H1 (cell line): Measurements from ENCODE around the gene GDPD4. TPM values are rescaled to one million over a fixed set of nuclear protein-coding genes. Genes with fewer than 3 reads are reported as not detected.
A peak's percentile ranks its signal among the peaks of the same experiment; 100 is the strongest.

Experiments
- CTCF ChIA-PET: fragments of 300-600 bp; sonication (Branson Sonifier 250); formaldehyde crosslinking; loops from one replicate; lab custom pipeline; 2021; ENCODE audit not compliant: partially characterized antibody; lab: Charles Lee
- POLR2A ChIA-PET: fragments of 300-600 bp; sonication (Branson Sonifier 250); formaldehyde crosslinking; loops from one replicate; lab custom pipeline; 2021; ENCODE audit warnings: inconsistent platforms; ENCODE audit not compliant: partially characterized antibody; lab: Charles Lee
- DNase-seq, 2 experiments: peaks; one replicate each; pipeline versions ENCODE4 v3.0.0 to v3.0.0-alpha.2; 2010 to 2022; ENCODE audit warnings: low spot score in 2 of 2, low read depth in 1 of 2, mixed read lengths in 1 of 2
- FAIRE-seq: peaks from 2 replicates; lab custom pipeline; 2011; peaks lifted over from hg19 to GRCh38; lab: Jason Lieb, UNC
- H2AFZ ChIP-seq: 2 replicates; pipeline ENCODE4 v1.8.1; 2012; ENCODE audit warnings: low read length, inconsistent platforms
- H2AK5ac ChIP-seq: 2 replicates; pipeline ENCODE4 v1.6.1; 2013; ENCODE audit warnings: low read depth, low read length
- H2BK120ac ChIP-seq: replicated peaks from 2 replicates; pipeline ENCODE3; 2013; ENCODE audit warnings: low read depth, low read length, inconsistent platforms
- H2BK12ac ChIP-seq: 2 replicates; pipeline ENCODE4 v1.6.1; 2013; ENCODE audit warnings: low read depth, low read length
- H2BK15ac ChIP-seq: 2 replicates; pipeline ENCODE4 v1.6.1; 2013; ENCODE audit warnings: low read length
- H2BK20ac ChIP-seq: 2 replicates; pipeline ENCODE4 v1.6.1; 2013; ENCODE audit warnings: low read length
- H2BK5ac ChIP-seq: 2 replicates; pipeline ENCODE4 v1.6.1; 2013; ENCODE audit warnings: low read depth, low read length
- H3K14ac ChIP-seq: 2 replicates; pipeline ENCODE4 v1.6.1; 2013; ENCODE audit warnings: inconsistent platforms; ENCODE audit not compliant: insufficient read length
- H3K18ac ChIP-seq: 2 replicates; pipeline ENCODE4 v1.6.1; 2013; ENCODE audit warnings: low read length; ENCODE audit errors: extremely low read depth
- H3K23ac ChIP-seq: 2 replicates; pipeline ENCODE4 v1.6.1; 2013; ENCODE audit warnings: inconsistent platforms; ENCODE audit not compliant: insufficient read length
- H3K23me2 ChIP-seq: 2 replicates; pipeline ENCODE4 v1.6.1; 2013; ENCODE audit warnings: low read depth, low read length
- H3K27ac ChIP-seq: 2 replicates; pipeline ENCODE4 v1.6.1; 2011; ENCODE audit warnings: low read depth, low read length, inconsistent platforms
- H3K27me3 ChIP-seq, 4 experiments: replicated peaks in 1 of 4; 1 replicate in 1 of 4; 2 replicates in 3 of 4; pipeline versions ENCODE4 v1.6.1 to v1.8.1; 2011 to 2013; ENCODE audit warnings: low read length in 3 of 4, mild to moderate bottlenecking in 3 of 4, inconsistent platforms in 2 of 4, mixed read lengths in 2 of 4, moderate library complexity in 1 of 4; ENCODE audit not compliant: control insufficient read depth in 3 of 4, insufficient read depth in 3 of 4; ENCODE audit errors: extremely low read depth in 1 of 4
- H3K36me3 ChIP-seq, 4 experiments: 2 replicates each; pipeline versions ENCODE4 v1.6.1 to v1.8.1; 2011 to 2013; ENCODE audit warnings: mild to moderate bottlenecking in 4 of 4, low read length in 3 of 4, moderate library complexity in 2 of 4, control low read depth in 1 of 4, inconsistent platforms in 1 of 4; ENCODE audit not compliant: insufficient read depth in 4 of 4, control insufficient read depth in 2 of 4
- H3K4ac ChIP-seq: replicated peaks from 2 replicates; pipeline ENCODE3; 2013; ENCODE audit warnings: low read length, low read depth, mixed read lengths, inconsistent platforms; ENCODE audit not compliant: insufficient read length
- H3K4me1 ChIP-seq, 4 experiments: replicated peaks in 1 of 4; 1 replicate in 1 of 4; 2 replicates in 3 of 4; pipeline versions ENCODE4 v1.6.1 to v1.8.1; 2011 to 2013; ENCODE audit warnings: low read length in 3 of 4, inconsistent platforms in 2 of 4, mixed read lengths in 1 of 4; ENCODE audit not compliant: insufficient read depth in 4 of 4, control insufficient read depth in 3 of 4
- H3K4me2 ChIP-seq, 2 experiments: 2 replicates each; pipeline versions ENCODE4 v1.6.1 to v1.8.1; 2011 to 2013; ENCODE audit warnings: low read depth in 2 of 2, low read length in 2 of 2, control low read depth in 1 of 2, inconsistent platforms in 1 of 2, mild to moderate bottlenecking in 1 of 2; ENCODE audit not compliant: insufficient read depth in 1 of 2
- H3K4me3 ChIP-seq, 4 experiments: fragments of 200-600, 300-600 bp in 1 of 4; sonication (generic), shearing (Covaris generic), sonication (Bioruptor Twin) in 1 of 4; 2 replicates each; pipeline versions ENCODE4 v1.5.1 to v1.8.1; 2011 to 2016; ENCODE audit warnings: low read length in 4 of 4, low read depth in 3 of 4, control low read depth in 2 of 4, inconsistent platforms in 2 of 4, mild to moderate bottlenecking in 2 of 4, mixed read lengths in 1 of 4, moderate library complexity in 1 of 4; ENCODE audit not compliant: insufficient read depth in 2 of 4; ENCODE audit errors: extremely low read depth in 1 of 4
- H3K56ac ChIP-seq: replicated peaks from 2 replicates; pipeline ENCODE3; 2013; ENCODE audit warnings: low read depth, mild to moderate bottlenecking, mixed read lengths, low read length, inconsistent platforms; ENCODE audit not compliant: insufficient read length
- H3K79me1 ChIP-seq: 2 replicates; pipeline ENCODE4 v1.6.1; 2013; ENCODE audit warnings: low read depth, low read length, control low read depth
- H3K79me2 ChIP-seq, 2 experiments: 2 replicates each; pipeline versions ENCODE4 v1.6.1 to v1.8.1; 2012 to 2013; ENCODE audit warnings: low read length in 2 of 2, mild to moderate bottlenecking in 2 of 2, inconsistent platforms in 1 of 2; ENCODE audit not compliant: insufficient read depth in 2 of 2, control insufficient read depth in 1 of 2
- H3K9ac ChIP-seq, 4 experiments: replicated peaks in 1 of 4; 1 replicate in 1 of 4; 2 replicates in 3 of 4; pipeline versions ENCODE4 v1.6.1 to v1.8.1; 2011 to 2013; ENCODE audit warnings: low read depth in 3 of 4, low read length in 3 of 4, control low read depth in 2 of 4, mild to moderate bottlenecking in 2 of 4, moderate library complexity in 2 of 4, inconsistent platforms in 1 of 4; ENCODE audit errors: extremely low read depth in 1 of 4
- H3K9me3 ChIP-seq, 2 experiments: 2 replicates each; pipeline versions ENCODE4 v1.6.1 to v1.8.1; 2012 to 2013; ENCODE audit warnings: mild to moderate bottlenecking in 2 of 2, moderate library complexity in 2 of 2, control low read depth in 1 of 2, inconsistent platforms in 1 of 2, low read depth in 1 of 2, low read length in 1 of 2, mixed read lengths in 1 of 2; ENCODE audit not compliant: insufficient read depth in 2 of 2
- H4K20me1 ChIP-seq, 2 experiments: replicated peaks in 1 of 2; 2 replicates each; pipeline versions ENCODE3 to v1.8.1; 2011 to 2013; ENCODE audit warnings: inconsistent platforms in 2 of 2, low read length in 2 of 2, mild to moderate bottlenecking in 1 of 2; ENCODE audit not compliant: insufficient read depth in 2 of 2, control insufficient read depth in 1 of 2
- H4K5ac ChIP-seq: 2 replicates; pipeline ENCODE4 v1.6.1; 2013; ENCODE audit warnings: low read length, low read depth, mixed read lengths, inconsistent platforms; ENCODE audit not compliant: insufficient read length
- H4K8ac ChIP-seq: 2 replicates; pipeline ENCODE4 v1.8.0; 2013; ENCODE audit warnings: mild to moderate bottlenecking, moderate library complexity, low read length, inconsistent platforms; ENCODE audit not compliant: insufficient read depth; ENCODE audit errors: extremely low read depth
- H4K91ac ChIP-seq: replicated peaks from 2 replicates; pipeline ENCODE3; 2013; ENCODE audit warnings: low read length, mixed read lengths, inconsistent platforms; ENCODE audit not compliant: insufficient read length
- EGR1 ChIP-seq: IDR thresholded peaks from 2 replicates; pipeline ENCODE4 v1.6.1; 2011; ENCODE audit warnings: low read depth, low read length, borderline replicate concordance
- JUND ChIP-seq: IDR thresholded peaks from 2 replicates; pipeline ENCODE4 v1.6.1; 2011; ENCODE audit warnings: mild to moderate bottlenecking, improper control_type of control experiment, low read length
- NRF1 ChIP-seq: IDR thresholded peaks from 2 replicates; pipeline ENCODE4 v1.6.1; 2011; ENCODE audit warnings: mild to moderate bottlenecking, low read depth, low read length, improper control_type of control experiment
- WGBS, 2 experiments: shearing (Covaris generic) in 1 of 2; methylation state at CpG; one replicate each; pipeline versions ENCODE4 v1.1.6 to v1.1.7; 2013 to 2015; ENCODE audit warnings: low lambda C conversion rate in 2 of 2, mixed read lengths in 2 of 2, inconsistent platforms in 1 of 2, low coverage in 1 of 2, missing lambda C conversion rate in 1 of 2; ENCODE audit not compliant: insufficient replicate concordance in 2 of 2, insufficient coverage in 1 of 2, insufficient read length in 1 of 2; ENCODE audit errors: extremely low coverage in 1 of 2, missing lambda C conversion rate in 1 of 2; 5-methylcytosine and 5-hydroxymethylcytosine counted together
- polyA plus RNA-seq, 7 experiments: library from polyadenylated mRNA; depleted of rRNA in 3 of 7; stranded (reverse) in 5 of 7; unstranded in 2 of 7; fragments of >200 nt in 5 of 7; fragments of 200-250 nt in 2 of 7; gene quantifications; 1 replicate in 5 of 7; 2 replicates in 1 of 7; 4 replicates in 1 of 7; pipeline versions ENCODE4 v1.2.1 to v1.2.3, GENCODE V29; 2011 to 2013; ENCODE audit warnings: missing spikeins in 2 of 7, mixed read lengths in 2 of 7
- total RNA-seq: library from RNA; stranded (reverse); fragmentation: NEBNext Ultra II Directional; extraction: Animal tissue kit (Norgen Biotek cat#: 25700); gene quantifications from 2 replicates; pipeline ENCODE4 v1.2.1, GENCODE V29; 2021
- TF ChIP-seq, protein P1 (sequence below), 3 experiments: IDR thresholded peaks; 1 replicate in 2 of 3; 2 replicates in 1 of 3; pipeline versions ENCODE4 v1.5.1 to v1.6.1; 2011; ENCODE audit warnings: low read length in 3 of 3, mild to moderate bottlenecking in 3 of 3, inconsistent platforms in 2 of 3, low read depth in 1 of 3, moderate library complexity in 1 of 3; ENCODE audit not compliant: insufficient read depth in 1 of 3; ENCODE audit errors: control extremely low read depth in 1 of 3

Gene GDPD4
- total and polyA plus RNA-seq, 2 of the 8 experiments (the other 6 are each of a cell fraction or from before 2014, with no cell fraction given) = not detected

DNA sequence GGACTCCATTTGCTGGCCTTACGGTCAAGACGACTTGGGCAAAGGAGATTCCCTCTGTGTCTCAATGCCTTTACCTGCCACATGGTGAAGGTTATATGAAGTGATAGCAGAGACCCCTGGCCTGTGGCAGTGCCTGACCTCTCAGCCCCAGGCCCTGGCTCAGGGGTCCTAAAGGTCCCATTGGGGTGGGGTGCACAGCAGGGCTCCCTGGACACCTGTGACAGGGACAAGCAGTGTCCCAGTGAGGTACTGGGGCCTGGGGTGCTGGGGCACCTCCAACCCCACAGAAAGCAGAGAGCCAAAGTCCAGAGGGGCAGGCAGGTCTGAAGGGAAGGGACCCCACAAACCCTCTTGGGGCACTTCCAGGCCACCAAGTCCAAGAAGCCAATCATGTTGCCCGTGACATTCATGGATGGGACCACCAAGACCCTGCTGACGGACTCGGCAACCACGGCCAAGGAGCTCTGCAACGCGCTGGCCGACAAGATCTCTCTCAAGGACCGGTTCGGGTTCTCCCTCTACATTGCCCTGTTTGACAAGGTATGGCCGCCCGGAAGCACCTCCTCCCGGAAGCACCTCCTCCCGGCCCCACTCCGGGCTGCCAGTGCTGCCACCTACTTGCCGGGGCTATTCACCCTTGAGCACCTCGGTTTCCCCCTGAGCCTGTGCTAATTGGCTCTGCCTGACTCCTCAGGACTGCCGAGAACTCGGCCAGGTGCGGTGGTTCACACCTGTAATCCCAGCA, 111.0 kb downstream of the GDPD4 start:
- peaks cover 0 to 7% of the 10 kb centered on the region in 2 experiments for H4K20me1 ChIP-seq
- no peak overlapping the region for H2BK12ac ChIP-seq
- H2BK5ac ChIP-seq = no peak overlapping the region
- no peaks in the 10 kb centered on the region for H3K79me1 ChIP-seq
- no peak overlapping the region for H3K4me2 ChIP-seq
- H3K4ac ChIP-seq = no peak overlapping the region
- TF ChIP-seq NRF1 (no peak), JUND (no peak), EGR1 (no peak)
- TF ChIP-seq, protein P1, sequence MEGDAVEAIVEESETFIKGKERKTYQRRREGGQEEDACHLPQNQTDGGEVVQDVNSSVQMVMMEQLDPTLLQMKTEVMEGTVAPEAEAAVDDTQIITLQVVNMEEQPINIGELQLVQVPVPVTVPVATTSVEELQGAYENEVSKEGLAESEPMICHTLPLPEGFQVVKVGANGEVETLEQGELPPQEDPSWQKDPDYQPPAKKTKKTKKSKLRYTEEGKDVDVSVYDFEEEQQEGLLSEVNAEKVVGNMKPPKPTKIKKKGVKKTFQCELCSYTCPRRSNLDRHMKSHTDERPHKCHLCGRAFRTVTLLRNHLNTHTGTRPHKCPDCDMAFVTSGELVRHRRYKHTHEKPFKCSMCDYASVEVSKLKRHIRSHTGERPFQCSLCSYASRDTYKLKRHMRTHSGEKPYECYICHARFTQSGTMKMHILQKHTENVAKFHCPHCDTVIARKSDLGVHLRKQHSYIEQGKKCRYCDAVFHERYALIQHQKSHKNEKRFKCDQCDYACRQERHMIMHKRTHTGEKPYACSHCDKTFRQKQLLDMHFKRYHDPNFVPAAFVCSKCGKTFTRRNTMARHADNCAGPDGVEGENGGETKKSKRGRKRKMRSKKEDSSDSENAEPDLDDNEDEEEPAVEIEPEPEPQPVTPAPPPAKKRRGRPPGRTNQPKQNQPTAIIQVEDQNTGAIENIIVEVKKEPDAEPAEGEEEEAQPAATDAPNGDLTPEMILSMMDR (IDR thresholded peaks at IDR 0.05; ENCODE audit: control extremely low read depth in 1 of 3, insufficient read depth in 1 of 3, low read depth in 1 of 3, low read length in 3 of 3) = peak in 1 of 3 experiments; percentile 5; a peak in 1 of 4 replicates
- TF ChIP-seq, all 59 proteins: peak for 1
- CTCF ChIA-PET = interaction anchor here (1.0 to 8.0 kb wide), 10 partner anchors 8 to 366 kb away, joined by 4 to 248 read pairs (median 45); partner anchors contain the start of gene MYO7A
- no peak overlapping the region for H3K56ac ChIP-seq
- no peak overlapping the region for H3K4me3 ChIP-seq
- POLR2A ChIA-PET = interaction anchor here (1.4 to 1.6 kb wide), 2 partner anchors 15 to 63 kb away, joined by 4 read pairs; partner anchors contain the start of gene MYO7A
- H3K23me2 ChIP-seq = peaks cover 10% of the 10 kb centered on the region; the same call in 1 of the 2 replicates
- H3K27ac ChIP-seq = no peak overlapping the region
- H2BK15ac ChIP-seq = no peak overlapping the region
- 89% methylated on average over 21 of the region's 21 CpGs; no CpG with 5 or more reads in 1 of the 2 experiments for WGBS, 2 experiments
- no peaks in the 10 kb centered on the region for H3K9me3 ChIP-seq
- no peaks in the 10 kb centered on the region; a peak in 1 of 8 replicates for H3K36me3 ChIP-seq
- DNase-seq (no peak), FAIRE-seq (no peak)
- H3K23ac ChIP-seq = no peak overlapping the region
- H2AK5ac ChIP-seq = no peak overlapping the region
- no peak overlapping the region for H3K18ac ChIP-seq
- no peak overlapping the region for H2BK120ac ChIP-seq
- no peak overlapping the region; the same call in 1 of the 2 replicates for H4K8ac ChIP-seq
- no peak overlapping the region for H4K5ac ChIP-seq
- H3K79me2 ChIP-seq = no peaks in the 10 kb centered on the region
- no peaks in the 10 kb centered on the region for H3K27me3 ChIP-seq
- no peak overlapping the region for H3K9ac ChIP-seq
- peaks cover 0 to 7% (median 6%) of the 10 kb centered on the region in 4 experiments; a peak in 6 of 7 replicates for H3K4me1 ChIP-seq
- no peak overlapping the region for H3K14ac ChIP-seq
- no peak overlapping the region for H2BK20ac ChIP-seq
- H4K91ac ChIP-seq = no peak overlapping the region
- no peak overlapping the region for H2AFZ ChIP-seq
